CD4-positive, alpha-beta T cell treated with Interferon alpha-2 for 1 hour (primary cell): ENCODE measurements around the gene PMEL.
"Not testable (repeated sequence)": the region's sequence is repeated elsewhere in the genome, so short reads cannot be mapped to it uniquely, and the experiment has no call there.

Experiments used
- DNase-seq, 2 donors: peaks; one replicate each; pipeline ENCODE4 v3.0.0-alpha.2; 2020 to 2022

The PMEL gene

DNA sequence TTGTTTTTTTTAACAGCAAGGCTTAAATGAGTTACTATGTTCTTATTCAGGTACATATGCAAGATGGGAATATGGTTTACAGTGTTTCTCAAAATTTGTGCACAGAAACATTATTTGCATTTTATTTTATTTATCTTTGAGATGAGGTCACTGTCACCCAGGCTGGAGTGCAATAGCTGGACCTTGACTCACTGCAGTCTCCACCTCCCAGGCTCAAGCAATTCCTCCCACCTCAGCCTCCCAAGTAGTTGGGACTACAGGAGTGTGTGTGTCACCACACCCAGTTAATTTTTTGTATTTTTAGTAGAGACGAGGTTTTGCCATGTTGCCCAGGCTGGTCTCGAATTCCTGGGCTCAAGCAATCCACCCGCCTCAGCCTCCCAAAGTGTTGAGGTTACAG lies 46.8 kb downstream of the PMEL start:
- not testable (repeated sequence) for DNase-seq

DNA sequence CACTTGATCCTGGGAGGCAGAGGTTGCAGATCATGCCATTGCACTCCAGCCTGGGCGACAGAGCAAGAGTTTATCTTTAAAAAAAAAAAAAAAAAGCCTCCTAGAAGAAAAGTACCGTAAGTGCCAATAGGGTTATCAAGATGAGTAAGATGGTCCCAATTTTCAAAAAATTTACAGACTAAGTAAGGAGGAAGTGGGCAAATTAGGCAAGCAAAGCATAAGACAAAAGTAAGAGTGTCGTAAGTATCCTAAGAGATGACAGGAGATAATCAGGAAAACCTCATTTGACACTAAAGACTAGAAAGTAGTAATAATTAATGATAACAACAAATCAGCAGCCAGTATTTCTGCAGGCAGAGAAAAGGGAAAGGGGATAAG lies 50.4 kb downstream of the PMEL start:
- no peak for DNase-seq

- no peak for DNase-seq
Observed at GRCh38 chr12:55912908-55913307, 52.9 kb downstream of the PMEL start.

DNA sequence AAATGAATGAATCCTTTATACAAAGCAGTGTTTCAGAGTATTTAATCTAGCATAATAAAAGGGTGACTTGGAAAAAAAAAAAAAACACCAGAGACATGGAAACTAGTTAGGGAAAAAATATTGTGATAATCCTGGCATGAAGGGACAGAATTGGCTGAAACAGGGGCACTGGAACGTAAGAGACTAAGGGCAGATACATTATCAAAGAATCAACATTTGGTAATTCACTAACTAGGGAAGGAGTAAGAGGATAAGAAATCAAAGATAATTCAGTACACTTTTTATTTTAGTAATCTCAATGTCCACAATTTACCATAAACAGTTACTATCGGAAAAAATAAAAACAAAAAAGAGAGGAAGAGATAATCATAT lies 56.3 kb downstream of the PMEL start:
- DNase-seq = no peak

DNA sequence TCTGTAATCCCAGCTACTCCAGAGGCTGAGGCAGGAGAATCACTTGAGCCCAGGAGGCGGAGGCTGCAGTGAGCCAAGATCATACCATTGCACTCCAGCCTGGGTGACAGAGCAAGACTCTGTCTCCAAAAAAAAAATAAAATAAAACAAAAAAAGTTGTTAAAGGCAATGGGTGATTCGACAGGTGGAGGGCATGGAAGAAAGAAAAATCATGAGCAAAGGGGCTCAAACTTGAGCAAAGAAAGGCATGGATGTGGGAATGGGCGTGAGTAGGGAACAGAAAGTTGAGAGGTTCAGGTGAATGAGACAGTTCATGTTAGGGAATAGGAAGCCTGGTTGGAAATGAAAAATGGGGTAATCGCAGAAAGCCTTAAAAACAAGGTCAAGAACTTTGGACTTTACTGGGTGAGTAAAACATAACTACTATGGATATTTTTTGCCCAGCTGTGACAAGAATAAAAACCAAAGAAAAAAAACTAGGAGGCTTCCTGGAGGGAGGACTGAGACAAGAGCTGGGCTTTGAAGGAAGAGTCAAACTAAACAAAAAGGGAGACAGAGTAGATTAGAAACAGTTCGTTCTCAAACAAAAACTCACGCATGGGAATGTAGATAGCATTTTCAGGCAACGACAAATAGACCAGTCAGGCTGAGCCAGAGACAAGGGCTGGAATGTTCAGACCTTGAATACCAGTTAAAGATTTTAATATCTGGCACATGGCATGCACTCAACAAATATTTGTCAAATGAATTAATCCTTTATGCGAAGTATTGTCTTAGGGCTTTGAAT lies 56.9 kb downstream of the PMEL start:
- DNase-seq = no peak

- no peak for DNase-seq
Observed at GRCh38 chr12:55906056-55906455, 59.8 kb downstream of the PMEL start.
